PC-9 (cell line): ENCODE results near the gene CFAP97. TPM values are rescaled to one million over a fixed set of nuclear protein-coding genes. Genes with fewer than 3 reads are reported as not detected.

Experiments used
- BruUV-seq: library from RNA; stranded (reverse); fragments of 400-500 nt; replicated peaks from 2 replicates; lab custom pipeline; 2021; lab: Mats Ljungman, UMichigan
- CTCF ChIA-PET: fragments of 300-600 bp; sonication (Branson Sonifier 250); formaldehyde crosslinking; loops from one replicate; lab custom pipeline; 2022; ENCODE audit warnings: antibody characterized with exemption; lab: Charles Lee
- POLR2A ChIA-PET: fragments of 300-600 bp; sonication (Branson Sonifier 250); formaldehyde crosslinking; loops from one replicate; lab custom pipeline; 2022; ENCODE audit warnings: antibody characterized with exemption; ENCODE audit not compliant: unreplicated experiment; lab: Charles Lee
- DNase-seq, 2 experiments: peaks; one replicate each; pipeline versions ENCODE4 v3.0.0 to v3.0.0-alpha.2; 2015 to 2022; ENCODE audit warnings: mixed read lengths in 1 of 2
- H2AFZ ChIP-seq: fragments of 200-600 bp; sonication (generic); 2 replicates; pipeline ENCODE4 v1.8.1; 2017; ENCODE audit warnings: antibody characterized with exemption
- H3F3A ChIP-seq: fragments of 200-600 bp; sonication (generic); 2 replicates; pipeline ENCODE4 v1.8.1; 2017; ENCODE audit warnings: antibody characterized with exemption, mild to moderate bottlenecking, low read depth; ENCODE audit not compliant: insufficient read depth
- H3K27ac ChIP-seq: fragments of 200-600 bp; sonication (generic); 2 replicates; pipeline ENCODE4 v1.6.1; 2016; ENCODE audit warnings: mixed run types
- H3K27me3 ChIP-seq: fragments of 200-600 bp; sonication (generic); 2 replicates; pipeline ENCODE4 v1.6.1; 2016; ENCODE audit warnings: low read depth, mixed run types; ENCODE audit not compliant: insufficient read depth
- H3K36me3 ChIP-seq: fragments of 200-600 bp; sonication (generic); 2 replicates; pipeline ENCODE4 v1.6.1; 2016; ENCODE audit warnings: low read depth, mixed run types
- H3K4me1 ChIP-seq: fragments of 200-600 bp; sonication (generic); replicated peaks from 2 replicates; pipeline ENCODE4 v1.6.1; 2016; ENCODE audit warnings: mixed run types; ENCODE audit not compliant: insufficient read depth
- H3K4me2 ChIP-seq: fragments of 200-600 bp; sonication (generic); 2 replicates; pipeline ENCODE4 v1.6.1; 2017; ENCODE audit warnings: mixed run types
- H3K4me3 ChIP-seq: fragments of 200-600 bp; sonication (generic); 2 replicates; pipeline ENCODE4 v1.6.1; 2016; ENCODE audit warnings: mixed run types
- H3K79me2 ChIP-seq: fragments of 200-600 bp; sonication (generic); 2 replicates; pipeline ENCODE4 v1.6.1; 2017; ENCODE audit warnings: low read depth, mixed run types
- H3K9me2 ChIP-seq: fragments of 200-600 bp; sonication (generic); 2 replicates; pipeline ENCODE4 v1.8.1; 2017; ENCODE audit warnings: mild to moderate bottlenecking; ENCODE audit not compliant: insufficient read depth
- H3K9me3 ChIP-seq: fragments of 200-600 bp; sonication (generic); 2 replicates; pipeline ENCODE4 v1.8.1; 2016; ENCODE audit warnings: low read depth; ENCODE audit not compliant: insufficient read depth
- H4K20me1 ChIP-seq: fragments of 200-600 bp; sonication (generic); 2 replicates; pipeline ENCODE4 v1.8.1; 2017; ENCODE audit not compliant: insufficient read depth
- CTCF ChIP-seq: fragments of 200-600 bp; sonication (generic); conservative IDR thresholded peaks from 2 replicates; pipeline ENCODE4 v1.6.1; 2017; ENCODE audit warnings: mixed run types, antibody characterized with exemption, mild to moderate bottlenecking, moderate library complexity
- EZH2 ChIP-seq: fragments of 200-600 bp; sonication (generic); IDR thresholded peaks from 2 replicates; pipeline ENCODE4 v1.8.0; 2017; ENCODE audit warnings: antibody characterized with exemption, low read depth
- intact Hi-C: fragments of 100-400 bp; cut with micrococcal nuclease; formaldehyde crosslinking; loops from one replicate; pipeline ENCODE4 v1.10.0; 2022; ENCODE audit not compliant: unreplicated experiment
- total RNA-seq: library from RNA; stranded (reverse); gene quantifications from 2 replicates; pipeline ENCODE4 v1.2.3, GENCODE V29; 2021

CFAP97 gene
- total RNA-seq, 1 experiment from 2014 or later, result 48.2 TPM

- no peaks in the 10 kb centered on the region for H3K36me3 ChIP-seq
- no TSS peak for BruUV-seq
- no peak overlapping the region for H3K27ac ChIP-seq
- H3K4me3 ChIP-seq, result no peak overlapping the region
- H4K20me1 ChIP-seq, result no peaks in the 10 kb centered on the region
- TF ChIP-seq CTCF (no peak), EZH2 (no peak)
- H2AFZ ChIP-seq, result no peak overlapping the region
- no peaks in the 10 kb centered on the region for H3K27me3 ChIP-seq
- no peaks in the 10 kb centered on the region for H3K9me2 ChIP-seq
- POLR2A ChIA-PET, result no interaction called here
- 0 out of 2 replicates have a peak, but pooled peaks cover 8% of the 10 kb centered on the region for H3K79me2 ChIP-seq
- peaks cover 20% of the 10 kb centered on the region for H3K4me1 ChIP-seq
- intact Hi-C loops, result no loop called here
- 0 out of 2 replicates have a peak, but pooled peaks cover 3% of the 10 kb centered on the region for H3K9me3 ChIP-seq
- no peak overlapping the region for H3K4me2 ChIP-seq
- DNase-seq, result no peak
- CTCF ChIA-PET, result no interaction called here
- no peaks in the 10 kb centered on the region for H3F3A ChIP-seq
Observed at GRCh38 chr4:185238215-185238681, 34.4 kb upstream of the CFAP97 start.

GRCh38 chr4:185237175-185237574, 33.4 kb upstream of the CFAP97 start:
- H3K4me1 ChIP-seq, result peaks cover 20% of the 10 kb centered on the region
- intact Hi-C loops, result no loop called here
- H3K4me2 ChIP-seq, result peak overlapping the region; percentile 73; the same call in 1 of the 2 replicates
- ChIA-PET CTCF (no interaction called here), POLR2A (no interaction called here)
- H2AFZ ChIP-seq, result no peak overlapping the region
- 0 out of 2 replicates have a peak, but pooled peaks cover 8% of the 10 kb centered on the region for H3K79me2 ChIP-seq
- H3K27ac ChIP-seq, result no peak overlapping the region
- no peak overlapping the region for H3K4me3 ChIP-seq
- DNase-seq, result no peak
- no peaks in the 10 kb centered on the region for H3K36me3 ChIP-seq
- no peaks in the 10 kb centered on the region for H3F3A ChIP-seq
- TF ChIP-seq EZH2 (no peak), CTCF (no peak)
- H3K9me3 ChIP-seq, result 0 out of 2 replicates have a peak, but pooled peaks cover 3% of the 10 kb centered on the region
- H3K9me2 ChIP-seq, result no peaks in the 10 kb centered on the region
- no peaks in the 10 kb centered on the region for H4K20me1 ChIP-seq
- H3K27me3 ChIP-seq, result no peaks in the 10 kb centered on the region
- no TSS peak for BruUV-seq

- TF ChIP-seq CTCF (no peak), EZH2 (no peak)
- CTCF ChIA-PET, result no interaction called here
- Histone ChIP-seq H3K79me2 (0 out of 2 replicates have a peak, but pooled peaks cover 8% of the 10 kb centered on the region), H2AFZ (no peak overlapping the region), H3K4me2 (peak overlapping the region; percentile 73), H3K27ac (peak overlapping the region; percentile 56; the same call in 1 of the 2 replicates), H4K20me1 (no peaks in the 10 kb centered on the region), H3K4me1 (peaks cover 20% of the 10 kb centered on the region), H3F3A (no peaks in the 10 kb centered on the region), H3K9me2 (no peaks in the 10 kb centered on the region), H3K4me3 (peak overlapping the region; percentile 35; the same call in 1 of the 2 replicates), H3K9me3 (0 out of 2 replicates have a peak, but pooled peaks cover 3% of the 10 kb centered on the region), H3K36me3 (no peaks in the 10 kb centered on the region), H3K27me3 (no peaks in the 10 kb centered on the region)
- peak; percentile 44 to 82 for DNase-seq
- BruUV-seq, result no TSS peak
- POLR2A ChIA-PET, result interaction anchor here (0.6 kb wide), 1 partner anchor 16 kb away, joined by 3 read pairs; no protein-coding TSS in a partner anchor
- intact Hi-C loops, result no loop called here
Observed at GRCh38 chr4:185235843-185236503, 32.2 kb upstream of the CFAP97 start.
